GM18507 (cell line): Measurements from ENCODE around the gene ZSCAN32.

ENCODE experiments used
- DNase-seq: peaks from one replicate; pipeline ENCODE4 v3.0.0; 2011; ENCODE audit warnings: low read depth; ENCODE audit not compliant: insufficient read length; ENCODE audit errors: extremely low spot score
- FAIRE-seq: peaks from 2 replicates; lab custom pipeline; 2011; peaks lifted over from hg19 to GRCh38; lab: Jason Lieb, UNC

ZSCAN32 gene

GRCh38 chr16:3363793-3364192, 37.0 kb downstream of the ZSCAN32 start:
- FAIRE-seq (no peak), DNase-seq (no peak)

DNA sequence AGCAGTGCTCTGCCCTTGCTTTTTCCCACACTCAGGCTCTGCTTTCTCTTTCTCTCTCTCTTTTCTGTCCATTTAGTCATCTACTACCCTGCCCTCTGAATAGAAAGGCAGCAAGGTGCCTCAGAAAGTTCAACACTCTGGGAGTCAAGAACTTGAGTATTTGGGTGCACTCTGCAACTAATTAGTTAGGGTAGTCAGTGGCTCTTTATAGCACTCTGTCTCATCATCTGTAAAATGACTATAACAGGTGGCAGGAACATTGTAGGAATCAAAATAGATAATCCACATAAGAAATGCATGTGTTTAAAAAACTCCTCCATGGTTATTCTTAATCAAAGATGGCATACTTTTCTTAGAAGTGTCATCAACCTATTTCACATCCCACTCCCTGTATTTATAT, 37.9 kb downstream of the ZSCAN32 start:
- no peak for FAIRE-seq
- no peak for DNase-seq

DNA sequence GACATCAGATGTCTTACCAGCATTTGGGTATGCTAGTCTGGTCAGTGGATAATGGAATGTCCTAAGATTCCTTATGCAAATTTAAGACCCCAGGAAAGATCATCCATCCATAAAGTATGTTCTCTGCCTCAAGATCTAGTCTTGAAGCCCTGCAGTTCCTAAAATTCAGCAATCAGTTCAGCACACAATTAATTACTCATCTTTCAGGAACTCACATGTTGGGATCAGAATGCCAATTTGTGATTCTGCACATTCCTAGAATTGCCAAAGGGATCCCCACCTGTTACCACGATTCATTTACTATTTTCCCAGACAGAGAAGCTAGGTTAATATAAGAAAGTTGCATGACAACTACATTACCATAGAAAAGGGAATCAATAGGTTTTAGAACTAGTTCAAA, 41.9 kb downstream of the ZSCAN32 start:
- DNase-seq = no peak
- FAIRE-seq = no peak

- FAIRE-seq (no peak), DNase-seq (no peak)
Observed at GRCh38 chr16:3356118-3356517, 44.7 kb downstream of the ZSCAN32 start.

DNA sequence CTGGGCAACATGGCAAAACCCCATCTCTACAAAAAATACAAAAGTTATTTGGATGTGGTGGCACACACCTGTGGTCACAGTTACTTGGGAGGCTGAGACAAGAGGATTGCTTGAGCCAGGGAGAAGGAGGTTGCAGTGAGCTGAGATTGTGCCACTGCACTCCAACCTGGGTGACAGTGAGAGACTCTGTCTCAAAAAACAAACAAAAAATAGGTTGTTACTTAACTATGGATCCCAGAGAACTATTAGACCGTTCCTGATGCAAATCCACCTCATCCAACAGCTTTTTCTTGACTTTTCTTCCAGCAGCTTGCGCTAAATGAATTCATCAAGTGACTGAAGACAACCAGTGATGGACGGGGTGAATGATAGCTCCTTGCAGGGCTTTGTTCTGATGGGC, 45.2 kb downstream of the ZSCAN32 start, which contains the start of gene OR2C1:
OR2C1 (plus strand) TSS at position 301 of the 400 bp plus-strand sequence; CDS start at position 353, 52 bp downstream.
- DNase-seq (no peak), FAIRE-seq (no peak)

GRCh38 chr16:3349175-3349574, 51.6 kb downstream of the ZSCAN32 start:
- DNase-seq = no peak

GRCh38 chr16:3348547-3349167, 52.1 kb downstream of the ZSCAN32 start:
- DNase-seq (no peak), FAIRE-seq (no peak)

More at GRCh38 chr16:3349175-3349574, 51.6 kb downstream of the ZSCAN32 start:
- no peak for FAIRE-seq

- FAIRE-seq (no peak), DNase-seq (no peak)
Observed at GRCh38 chr16:3347586-3347985, 53.2 kb downstream of the ZSCAN32 start.

- no peak for DNase-seq
- no peak for FAIRE-seq
Observed at GRCh38 chr16:3346041-3346440, 54.8 kb downstream of the ZSCAN32 start.
